T-cell (primary cell): ENCODE results near the gene CABCOCO1. TPM values are rescaled to one million over a fixed set of nuclear protein-coding genes. Genes with fewer than 3 reads are reported as not detected.
"Not testable (repeated sequence)": the region's sequence is repeated elsewhere in the genome, so short reads cannot be mapped to it uniquely, and the experiment has no call there.

Source experiments
- ATAC-seq, 4 experiments: fragments of 200-7000 bp in 3 of 4; fragments of 150-1000 bp in 1 of 4; cut with Tn5 transposase; replicated peaks in 1 of 4; 1 replicate in 3 of 4; 2 replicates in 1 of 4; pipeline ENCODE4 v1.10.0; 2021; ENCODE audit warnings: moderate library complexity in 3 of 4, mild to moderate bottlenecking in 2 of 4, moderate number of reproducible peaks in 1 of 4
- CTCF ChIA-PET, 2 donors: fragments of 300-600 bp; sonication (Branson Sonifier 250); formaldehyde crosslinking; loops; one replicate each; lab custom pipeline; 2022; ENCODE audit warnings: antibody characterized with exemption in 2 of 2; lab: Charles Lee
- POLR2A ChIA-PET, 2 donors: fragments of 300-600 bp; sonication (Branson Sonifier 250); formaldehyde crosslinking; loops; one replicate each; lab custom pipeline; 2022; ENCODE audit warnings: antibody characterized with exemption in 2 of 2; lab: Charles Lee
- DNase-seq, 35 experiments: peaks; one replicate each; pipeline versions ENCODE4 v3.0.0 to v3.0.0-alpha.2; 2013 to 2023
- H3K27ac ChIP-seq: one replicate; pipeline ENCODE4 v1.5.1; 2013; ENCODE audit warnings: low read length
- H3K27me3 ChIP-seq, 2 experiments: replicated peaks in 1 of 2; 1 replicate in 1 of 2; 2 replicates in 1 of 2; pipeline versions ENCODE4 v1.6.1 to v1.7.0; 2013; ENCODE audit warnings: low read length in 1 of 2, mixed read lengths in 1 of 2; ENCODE audit not compliant: control insufficient read depth in 2 of 2, insufficient read depth in 2 of 2; ENCODE audit errors: extremely low read depth in 1 of 2
- H3K36me3 ChIP-seq, 2 donors: 1 replicate in 1 of 2; 2 replicates in 1 of 2; pipeline versions ENCODE4 v1.6.1 to v1.7.0; 2013; ENCODE audit warnings: low read length in 1 of 2; ENCODE audit not compliant: control insufficient read depth in 2 of 2, insufficient read depth in 1 of 2; ENCODE audit errors: extremely low read depth in 1 of 2
- H3K4me1 ChIP-seq, 2 experiments: 1 replicate in 1 of 2; 2 replicates in 1 of 2; pipeline versions ENCODE4 v1.6.1 to v1.7.0; 2013; ENCODE audit warnings: low read length in 2 of 2, mixed read lengths in 1 of 2; ENCODE audit not compliant: insufficient read depth in 2 of 2, control insufficient read depth in 1 of 2; ENCODE audit errors: extremely low read depth in 1 of 2
- H3K4me3 ChIP-seq, 2 donors: 1 replicate in 1 of 2; 2 replicates in 1 of 2; pipeline versions ENCODE4 v1.5.1 to v1.7.0; 2013; ENCODE audit warnings: mild to moderate bottlenecking in 2 of 2, low read length in 1 of 2, moderate library complexity in 1 of 2; ENCODE audit not compliant: control insufficient read depth in 1 of 2; ENCODE audit errors: extremely low read depth in 1 of 2
- H3K9me3 ChIP-seq: 2 replicates; pipeline ENCODE4 v1.7.0; 2013
- H3K27ac Mint-ChIP-seq, 2 donors: one replicate each; pipeline ENCODE4 v1.8.0; 2020 to 2021; ENCODE audit warnings: mild to moderate bottlenecking in 2 of 2, mixed read lengths in 2 of 2
- H3K27me3 Mint-ChIP-seq, 2 donors: one replicate each; pipeline ENCODE4 v1.8.0; 2021 to 2022; ENCODE audit warnings: mixed read lengths in 2 of 2
- H3K36me3 Mint-ChIP-seq: one replicate; pipeline ENCODE4 v1.8.0; 2021; ENCODE audit warnings: mixed read lengths
- H3K4me1 Mint-ChIP-seq, 3 donors: one replicate each; pipeline ENCODE4 v1.8.0; 2020 to 2022; ENCODE audit warnings: mixed read lengths in 3 of 3, mild to moderate bottlenecking in 1 of 3
- H3K4me3 Mint-ChIP-seq, 3 donors: one replicate each; pipeline ENCODE4 v1.8.0; 2020 to 2022; ENCODE audit warnings: mild to moderate bottlenecking in 3 of 3, mixed read lengths in 3 of 3, moderate library complexity in 3 of 3
- H3K9me3 Mint-ChIP-seq, 3 donors: one replicate each; pipeline ENCODE4 v1.8.0; 2020 to 2022; ENCODE audit warnings: mixed read lengths in 3 of 3
- WGBS: methylation state at CpG from one replicate; pipeline ENCODE4 v1.1.5; 2013; ENCODE audit warnings: missing lambda C conversion rate; ENCODE audit not compliant: insufficient coverage; 5-methylcytosine and 5-hydroxymethylcytosine counted together
- total RNA-seq, 35 experiments: library from RNA in 6 of 35; stranded (reverse) in 6 of 35; fragments of 120-200 nt in 1 of 35; gene quantifications; one replicate each; pipeline versions ENCODE4 v1.2.1 to v1.2.4 and lab custom pipeline; 2013 to 2026

Gene CABCOCO1
- total RNA-seq, 5 donors from 2014 or later (not counting 1 experiment from before 2014, with no cell fraction given): not detected

DNA sequence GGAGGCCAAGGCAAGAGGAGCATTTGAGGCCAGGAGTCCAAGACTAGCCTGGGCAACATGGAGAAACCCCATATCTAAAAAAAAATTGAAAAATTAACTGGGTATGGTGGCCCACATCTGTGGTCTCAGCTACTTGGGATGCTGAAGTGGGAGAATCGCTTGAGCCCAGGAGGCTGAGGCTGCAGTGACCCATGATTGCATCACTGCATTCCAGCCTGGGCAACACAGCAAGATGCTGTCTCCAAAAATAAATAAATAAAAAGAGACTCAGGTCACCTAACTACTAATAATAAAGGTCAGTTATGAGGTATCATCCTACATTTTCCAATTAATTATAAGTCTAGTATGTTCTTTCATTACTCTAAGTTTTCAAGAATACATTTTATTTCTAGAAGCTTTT lies 20.6 kb downstream of the CABCOCO1 start:
- POLR2A ChIA-PET: no interaction called here

DNA sequence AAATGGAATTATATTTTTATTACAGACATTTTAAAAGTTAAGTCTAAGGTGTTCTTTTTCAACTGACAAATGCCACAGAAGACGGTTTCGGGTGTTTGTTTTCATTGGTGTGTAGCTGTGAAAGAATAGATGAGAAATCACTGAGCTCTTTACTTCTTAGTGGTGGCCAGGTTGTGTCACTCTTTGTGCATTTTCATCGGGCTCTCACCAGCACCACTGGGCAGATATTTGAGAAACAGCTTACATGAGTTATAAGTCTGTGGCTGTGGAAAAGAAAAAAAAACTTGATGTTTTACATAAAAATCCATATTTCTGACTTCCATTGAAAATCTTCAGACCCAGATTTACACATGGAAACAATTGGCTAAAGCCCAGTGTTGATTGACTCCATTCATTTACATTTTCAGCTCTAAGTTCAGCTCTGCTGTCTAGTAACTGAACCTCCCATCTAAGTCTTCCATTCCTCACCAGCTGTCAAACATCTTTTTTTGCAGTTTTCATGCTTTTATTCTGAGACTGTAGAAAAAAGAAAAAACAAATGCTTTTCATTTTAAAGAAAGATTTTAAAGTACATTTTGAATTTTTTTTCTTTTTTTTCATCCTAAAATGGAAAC lies 22.3 kb downstream of the CABCOCO1 start:
- peaks cover 0 to 7% of the 10 kb centered on the region in 2 experiments for H3K27me3 ChIP-seq
- no peaks in the 10 kb centered on the region for H3K4me1 Mint-ChIP-seq
- no peaks in the 10 kb centered on the region for H3K9me3 Mint-ChIP-seq
- H3K4me3 ChIP-seq: no peak overlapping the region
- DNase-seq (no peak), ATAC-seq (no peak)
- no peak overlapping the region for H3K4me3 Mint-ChIP-seq
- POLR2A ChIA-PET: interaction anchor here in 1 of 2 donors (0.7 kb wide), 1 partner anchor 249 kb away, joined by 3 read pairs; no protein-coding TSS in a partner anchor
- H3K27ac Mint-ChIP-seq: no peak overlapping the region
- CTCF ChIA-PET: no interaction called here
- H3K9me3 ChIP-seq: no peaks in the 10 kb centered on the region
- H3K36me3 Mint-ChIP-seq: no peaks in the 10 kb centered on the region
- WGBS: no CpG with 5 or more reads among the region's 3 CpGs
- no peak overlapping the region for H3K27ac ChIP-seq
- H3K27me3 Mint-ChIP-seq: peaks cover 0 to 2% of the 10 kb centered on the region in 2 donors
- H3K4me1 ChIP-seq: no peaks in the 10 kb centered on the region
- no peaks in the 10 kb centered on the region for H3K36me3 ChIP-seq

More for the DNA sequence above, 20.6 kb downstream of the CABCOCO1 start:
- Histone ChIP-seq H3K9me3 (no peaks in the 10 kb centered on the region), H3K27ac (no peak overlapping the region), H3K4me1 (no peaks in the 10 kb centered on the region), H3K27me3 (peaks cover 0 to 7% of the 10 kb centered on the region in 2 experiments), H3K36me3 (no peaks in the 10 kb centered on the region), H3K4me3 (no peak overlapping the region)
- no peaks in the 10 kb centered on the region for H3K36me3 Mint-ChIP-seq
- WGBS: no CpG with 5 or more reads among the region's 1 CpG
- no peak overlapping the region for H3K4me3 Mint-ChIP-seq
- no peaks in the 10 kb centered on the region for H3K4me1 Mint-ChIP-seq
- no peaks in the 10 kb centered on the region for H3K9me3 Mint-ChIP-seq
- ATAC-seq (no peak), DNase-seq (no peak)
- peaks cover 0 to 3% of the 10 kb centered on the region in 2 donors for H3K27me3 Mint-ChIP-seq
- CTCF ChIA-PET: no interaction called here
- no peak overlapping the region for H3K27ac Mint-ChIP-seq

DNA sequence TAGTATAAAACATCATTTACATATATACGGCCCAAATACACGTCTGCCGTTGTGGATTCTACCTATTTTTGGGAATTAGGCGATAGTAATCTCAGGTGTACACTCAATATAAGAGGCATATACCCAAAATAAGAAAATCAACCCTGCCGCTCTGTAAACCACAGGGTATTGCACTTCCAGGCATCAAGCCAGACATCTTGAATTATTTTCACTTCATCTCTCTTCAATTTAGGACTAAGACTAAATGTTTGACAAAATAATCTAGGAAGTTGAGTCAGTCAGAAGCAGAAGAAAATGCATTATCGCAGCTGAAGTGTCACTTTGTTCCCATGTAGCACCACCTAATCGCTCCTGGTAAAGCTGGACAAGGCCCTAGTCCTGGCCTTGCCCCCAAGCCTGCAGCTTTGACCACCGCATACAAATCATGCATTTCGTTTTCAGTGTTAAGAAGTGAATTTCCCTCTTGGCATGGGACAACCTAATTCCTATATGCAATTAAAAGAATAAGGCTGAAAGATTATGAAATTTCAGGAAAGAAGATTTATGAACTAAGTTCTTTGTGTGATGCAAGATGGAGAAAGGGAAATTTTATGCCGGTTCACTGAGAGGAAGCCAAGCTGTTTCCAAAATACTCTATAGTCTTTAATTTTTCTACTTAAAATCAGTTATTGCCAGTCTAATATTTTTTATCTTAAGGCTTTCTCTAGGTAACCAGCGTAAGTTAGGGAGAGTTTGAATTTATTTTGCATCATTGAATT lies 26.0 kb downstream of the CABCOCO1 start:
- Histone ChIP-seq H3K4me3 (no peak overlapping the region), H3K36me3 (no peaks in the 10 kb centered on the region), H3K27me3 (peaks cover 0 to 3% of the 10 kb centered on the region in 2 experiments), H3K27ac (no peak overlapping the region), H3K9me3 (no peaks in the 10 kb centered on the region), H3K4me1 (no peaks in the 10 kb centered on the region)
- H3K27ac Mint-ChIP-seq: no peak overlapping the region
- WGBS: 94% methylated on average over 2 of the region's 11 CpGs
- H3K36me3 Mint-ChIP-seq: no peaks in the 10 kb centered on the region
- ATAC-seq: no peak
- peaks cover 8% of the 10 kb centered on the region in 2 donors for H3K27me3 Mint-ChIP-seq
- no peak for DNase-seq
- CTCF ChIA-PET: interaction anchor here in 1 of 2 donors (0.5 kb wide), 1 partner anchor 101 kb away, joined by 4 read pairs; no protein-coding TSS in a partner anchor
- H3K4me3 Mint-ChIP-seq: no peak overlapping the region
- no peaks in the 10 kb centered on the region for H3K4me1 Mint-ChIP-seq
- no peaks in the 10 kb centered on the region for H3K9me3 Mint-ChIP-seq
- POLR2A ChIA-PET: interaction anchor here in 1 of 2 donors (0.6 kb wide), 1 partner anchor 122 kb away, joined by 6 read pairs; no protein-coding TSS in a partner anchor

GRCh38 chr10:61691667-61692066 lies 28.9 kb downstream of the CABCOCO1 start:
- H3K4me3 ChIP-seq, H3K27ac Mint-ChIP-seq, CTCF ChIA-PET, H3K4me1 Mint-ChIP-seq, ATAC-seq, H3K36me3 Mint-ChIP-seq, H3K27ac ChIP-seq, H3K27me3 ChIP-seq, H3K9me3 ChIP-seq, H3K4me3 Mint-ChIP-seq, H3K36me3 ChIP-seq, POLR2A ChIA-PET, H3K4me1 ChIP-seq, H3K9me3 Mint-ChIP-seq, DNase-seq: not testable (repeated sequence)
- WGBS: no CpG with 5 or more reads among the region's 2 CpGs
- peaks cover 18% of the 10 kb centered on the region in 2 donors for H3K27me3 Mint-ChIP-seq

DNA sequence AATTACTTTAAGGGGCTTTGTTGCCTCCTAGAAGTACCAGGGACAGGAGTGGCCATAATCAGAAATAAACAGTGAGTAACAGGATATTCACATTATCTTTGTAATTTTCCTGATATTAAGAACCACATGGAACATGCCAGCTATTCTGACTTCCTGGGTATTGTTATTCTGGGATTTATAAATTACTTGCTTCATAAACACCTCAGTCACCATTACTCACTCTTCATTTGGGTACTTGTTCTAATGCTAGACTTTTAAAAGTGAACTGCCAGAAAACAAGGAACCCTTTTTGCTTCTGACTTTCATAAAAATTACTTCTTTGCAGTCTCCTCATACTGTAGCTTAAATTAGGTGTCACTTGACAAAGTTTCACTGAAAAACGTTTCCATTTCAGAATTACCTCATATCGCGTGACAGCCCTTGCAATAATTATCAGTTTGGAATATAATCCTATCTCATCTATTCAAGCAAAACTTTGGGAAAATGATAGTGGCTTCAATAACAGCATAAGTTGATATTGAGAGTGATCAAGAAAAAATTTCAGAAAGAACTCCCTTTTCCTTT lies 29.8 kb downstream of the CABCOCO1 start:
- Mint-ChIP-seq H3K27me3 (peaks cover 18% of the 10 kb centered on the region in 2 donors), H3K27ac (no peak overlapping the region), H3K36me3 (no peaks in the 10 kb centered on the region), H3K9me3 (no peaks in the 10 kb centered on the region), H3K4me3 (no peak overlapping the region), H3K4me1 (no peaks in the 10 kb centered on the region)
- H3K9me3 ChIP-seq: no peaks in the 10 kb centered on the region
- no peak overlapping the region for H3K4me3 ChIP-seq
- CTCF ChIA-PET: no interaction called here
- DNase-seq (no peak), ATAC-seq (no peak)
- H3K4me1 ChIP-seq: no peaks in the 10 kb centered on the region
- POLR2A ChIA-PET: no interaction called here
- H3K27me3 ChIP-seq: peaks cover 0 to 3% of the 10 kb centered on the region in 2 experiments
- WGBS: no CpG with 5 or more reads among the region's 3 CpGs
- H3K36me3 ChIP-seq: no peaks in the 10 kb centered on the region
- H3K27ac ChIP-seq: no peak overlapping the region

GRCh38 chr10:61698968-61699655 lies 36.4 kb downstream of the CABCOCO1 start:
- Histone ChIP-seq H3K4me1 (no peaks in the 10 kb centered on the region), H3K9me3 (no peaks in the 10 kb centered on the region), H3K4me3 (no peak overlapping the region), H3K27ac (no peak overlapping the region), H3K27me3 (peaks cover 0 to 3% of the 10 kb centered on the region in 2 experiments), H3K36me3 (no peaks in the 10 kb centered on the region)
- no peaks in the 10 kb centered on the region for H3K9me3 Mint-ChIP-seq
- ATAC-seq (no peak), DNase-seq (no peak)
- H3K4me1 Mint-ChIP-seq: no peaks in the 10 kb centered on the region
- no peaks in the 10 kb centered on the region for H3K36me3 Mint-ChIP-seq
- no peak overlapping the region for H3K4me3 Mint-ChIP-seq
- no peak overlapping the region for H3K27ac Mint-ChIP-seq
- ChIA-PET POLR2A (no interaction called here), CTCF (no interaction called here)
- 56% methylated on average over 1 of the region's 4 CpGs for WGBS
- peaks cover 6 to 10% of the 10 kb centered on the region in 2 donors for H3K27me3 Mint-ChIP-seq
